Activated naive CD8-positive, alpha-beta T cell treated with anti-CD3 and anti-CD28 coated beads, Interleukin-2, amount 50 U/mL, for 24 hours (primary cell): ENCODE data around the gene TMEM187.
"Not testable (repeated sequence)": the region's sequence is repeated elsewhere in the genome, so short reads cannot be mapped to it uniquely, and the experiment has no call there.

Experiments used
- ATAC-seq: fragments of 150-1000 bp; cut with Tn5 transposase; one replicate; pipeline ENCODE4 v1.10.0; 2021
- DNase-seq: peaks from one replicate; pipeline ENCODE4 v3.0.0; 2021
- H3K27ac Mint-ChIP-seq: one replicate; pipeline ENCODE4 v1.8.0; 2021; ENCODE audit warnings: mild to moderate bottlenecking, mixed read lengths
- H3K27me3 Mint-ChIP-seq: one replicate; pipeline ENCODE4 v1.8.0; 2021; ENCODE audit warnings: mixed read lengths
- H3K36me3 Mint-ChIP-seq: one replicate; pipeline ENCODE4 v1.8.0; 2021; ENCODE audit warnings: low read depth, mixed read lengths
- H3K4me1 Mint-ChIP-seq: one replicate; pipeline ENCODE4 v1.8.0; 2021; ENCODE audit warnings: mixed read lengths
- H3K4me3 Mint-ChIP-seq: one replicate; pipeline ENCODE4 v1.8.0; 2021; ENCODE audit warnings: mild to moderate bottlenecking, moderate library complexity, mixed read lengths
- H3K9me3 Mint-ChIP-seq: one replicate; pipeline ENCODE4 v1.8.0; 2021; ENCODE audit warnings: mixed read lengths

TMEM187 gene

DNA sequence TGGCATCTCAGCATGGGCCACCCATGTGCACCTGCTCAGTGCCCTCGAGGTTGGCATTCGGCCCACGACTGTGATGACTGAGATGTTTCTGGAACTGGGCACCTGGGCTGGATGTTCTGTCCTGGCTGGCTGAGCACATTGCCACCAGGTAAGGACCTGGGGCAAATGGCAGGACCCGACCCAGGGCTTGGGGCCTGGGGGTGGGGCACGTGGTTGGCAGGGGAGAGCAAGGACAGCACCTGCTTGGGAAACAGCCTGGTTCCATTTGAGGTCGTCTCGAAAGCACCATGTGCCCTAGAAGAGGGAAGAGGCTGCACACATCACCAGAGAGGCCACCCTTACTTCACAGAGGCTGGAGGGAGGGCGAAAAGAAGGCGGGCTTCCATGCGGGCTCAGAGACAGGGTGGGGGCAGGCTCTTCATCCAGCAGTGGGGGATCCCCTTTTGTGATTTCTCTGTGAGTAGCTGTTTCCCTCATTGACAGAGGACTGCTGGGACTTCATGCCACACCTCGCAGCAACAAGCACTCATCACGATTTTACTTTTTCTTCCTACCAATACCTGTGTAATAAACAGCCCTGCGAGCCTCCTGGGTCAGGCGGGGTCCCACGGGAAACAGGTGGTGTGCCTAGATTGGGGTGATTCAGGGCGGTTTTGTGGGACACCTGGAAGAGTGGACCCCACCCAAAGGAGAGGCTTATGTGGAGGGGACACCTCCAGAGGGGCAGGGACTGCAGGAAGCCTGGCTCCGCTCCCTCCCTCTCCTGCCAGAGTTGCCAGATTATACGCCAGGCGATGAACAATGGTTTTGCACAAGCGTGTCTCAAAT, 12.0 kb downstream of the TMEM187 start:
- no peaks in the 10 kb centered on the region for H3K36me3 Mint-ChIP-seq
- peak overlapping the region; percentile 78 for H3K4me3 Mint-ChIP-seq
- DNase-seq, result peak; percentile 61
- H3K9me3 Mint-ChIP-seq, result no peaks in the 10 kb centered on the region
- peak; percentile 68 for ATAC-seq
- H3K27me3 Mint-ChIP-seq, result no peaks in the 10 kb centered on the region
- peaks cover 59% of the 10 kb centered on the region for H3K4me1 Mint-ChIP-seq
- H3K27ac Mint-ChIP-seq, result peak overlapping the region; percentile 93

DNA sequence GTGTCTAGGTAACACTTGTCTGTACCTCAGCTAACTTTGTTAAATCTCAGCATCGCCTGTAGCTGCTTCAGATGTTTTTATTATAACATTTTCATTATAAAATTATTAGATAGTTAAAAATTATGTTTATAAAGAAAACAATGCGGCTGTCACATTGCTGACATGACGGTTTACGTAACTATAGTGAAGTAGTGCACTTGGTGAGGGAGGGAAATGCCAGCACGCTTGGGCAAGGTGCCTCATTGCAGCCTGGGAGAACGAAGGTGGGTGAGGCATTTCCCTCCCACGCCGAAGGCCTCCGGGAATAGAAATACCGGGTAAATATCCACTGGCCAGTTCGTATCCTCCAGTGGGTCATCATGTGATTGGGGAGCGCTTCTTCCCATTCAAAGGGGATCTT, 15.9 kb downstream of the TMEM187 start:
- Mint-ChIP-seq H3K9me3 (no peaks in the 10 kb centered on the region), H3K4me1 (peaks cover 41% of the 10 kb centered on the region), H3K36me3 (no peaks in the 10 kb centered on the region), H3K4me3 (no peak overlapping the region), H3K27me3 (no peaks in the 10 kb centered on the region), H3K27ac (no peak overlapping the region)
- ATAC-seq, result no peak
- DNase-seq, result no peak

DNA sequence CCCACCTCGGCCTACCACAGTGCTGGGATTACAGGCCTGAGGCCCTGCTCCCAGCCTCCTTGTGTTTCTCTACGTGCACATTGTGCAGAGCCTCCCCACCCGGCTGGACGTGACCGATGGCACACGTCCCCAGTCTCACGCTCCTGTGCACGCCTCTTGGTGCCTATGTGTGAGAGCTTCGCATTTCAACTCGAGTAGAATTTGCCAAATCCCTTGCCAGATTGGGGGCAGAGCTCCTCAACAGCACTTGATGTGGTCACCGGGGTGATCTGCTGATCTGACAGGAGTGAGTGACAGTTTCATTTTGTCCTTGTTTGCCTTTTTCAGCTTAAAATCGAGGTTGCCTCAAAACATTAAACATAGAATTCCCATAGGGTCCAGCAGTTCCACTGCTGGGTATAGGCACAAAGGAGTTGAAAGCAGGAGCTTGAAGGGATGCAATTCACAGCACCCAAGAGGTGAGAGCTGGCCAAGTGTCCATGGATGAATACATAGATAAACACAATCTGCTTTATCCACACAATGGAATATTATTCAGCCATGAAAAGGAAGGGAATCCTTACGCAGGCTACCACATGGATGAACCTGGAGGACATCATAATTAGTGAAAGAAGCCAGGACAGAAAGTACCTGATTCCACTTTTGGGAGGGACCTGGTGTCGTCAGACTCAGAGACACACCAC, 17.6 kb downstream of the TMEM187 start:
- ATAC-seq, result peak; percentile 41
- H3K27me3 Mint-ChIP-seq, result no peaks in the 10 kb centered on the region
- peak overlapping the region; percentile 22 for H3K4me3 Mint-ChIP-seq

DNA sequence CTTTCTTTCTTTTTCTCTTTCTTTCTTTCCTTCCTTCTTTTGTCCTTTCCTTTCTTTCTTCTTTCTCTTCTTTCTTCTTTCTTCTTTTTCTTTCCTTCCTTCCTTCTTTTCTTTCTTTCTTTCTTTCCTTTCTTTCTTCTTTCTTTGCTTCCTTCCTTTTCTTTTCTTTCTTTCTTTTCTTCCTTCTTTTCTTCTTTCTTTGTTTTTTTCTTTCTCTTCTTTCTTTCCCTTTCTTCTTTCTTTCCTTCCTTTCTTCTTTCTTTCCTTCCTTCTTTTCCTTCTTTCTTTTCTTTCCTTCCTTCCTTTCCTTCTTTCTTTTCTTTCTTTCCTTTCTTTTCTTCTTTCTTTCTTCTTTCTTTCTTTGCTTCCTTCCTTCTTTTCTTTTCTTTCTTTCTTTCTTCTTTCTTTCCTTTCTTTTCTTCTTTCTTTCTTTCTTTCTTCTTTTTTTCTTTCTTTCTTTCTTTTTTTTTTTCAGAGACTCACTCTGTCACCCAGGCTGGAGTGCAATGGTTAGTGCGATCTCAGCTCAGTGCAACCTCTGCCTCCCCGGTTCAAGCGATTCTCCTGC, 18.5 kb downstream of the TMEM187 start:
- ATAC-seq, result no peak
- Mint-ChIP-seq H3K4me3 (no peak overlapping the region), H3K36me3 (no peaks in the 10 kb centered on the region)

More for the DNA sequence above, 17.6 kb downstream of the TMEM187 start:
- Mint-ChIP-seq H3K9me3 (no peaks in the 10 kb centered on the region), H3K36me3 (no peaks in the 10 kb centered on the region), H3K4me1 (peaks cover 26% of the 10 kb centered on the region), H3K27ac (peak overlapping the region; percentile 66)
- peak; percentile 31 for DNase-seq

DNA sequence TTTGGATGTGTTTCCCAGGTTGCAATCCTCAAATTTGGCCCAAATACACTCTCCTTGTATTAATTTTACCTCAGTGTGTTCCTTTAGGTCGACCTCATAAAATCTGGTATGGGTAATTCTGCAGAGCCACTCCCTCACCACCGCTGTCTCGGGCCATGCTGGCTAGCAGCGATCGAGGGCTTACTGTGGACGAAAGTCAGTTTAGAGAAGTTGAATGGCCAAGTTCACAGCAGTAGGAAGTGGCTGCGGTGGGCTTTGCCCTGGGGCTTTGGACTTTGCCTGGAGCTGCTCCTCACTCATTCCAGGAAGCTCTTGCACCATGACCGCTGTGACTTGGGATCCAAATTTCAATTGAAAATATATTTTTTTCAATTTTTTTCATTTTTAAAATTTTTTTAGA, 19.6 kb downstream of the TMEM187 start:
- H3K9me3 Mint-ChIP-seq, result no peaks in the 10 kb centered on the region
- no peak overlapping the region for H3K4me3 Mint-ChIP-seq
- no peak for ATAC-seq
- no peak overlapping the region for H3K27ac Mint-ChIP-seq
- no peaks in the 10 kb centered on the region for H3K36me3 Mint-ChIP-seq
- H3K4me1 Mint-ChIP-seq, result peaks cover 18% of the 10 kb centered on the region
- no peaks in the 10 kb centered on the region for H3K27me3 Mint-ChIP-seq
- DNase-seq, result no peak

More for the DNA sequence above, 18.5 kb downstream of the TMEM187 start:
- Mint-ChIP-seq H3K27ac (no peak overlapping the region), H3K27me3 (no peaks in the 10 kb centered on the region), H3K9me3 (no peaks in the 10 kb centered on the region), H3K4me1 (peaks cover 21% of the 10 kb centered on the region)
- DNase-seq, result no peak

DNA sequence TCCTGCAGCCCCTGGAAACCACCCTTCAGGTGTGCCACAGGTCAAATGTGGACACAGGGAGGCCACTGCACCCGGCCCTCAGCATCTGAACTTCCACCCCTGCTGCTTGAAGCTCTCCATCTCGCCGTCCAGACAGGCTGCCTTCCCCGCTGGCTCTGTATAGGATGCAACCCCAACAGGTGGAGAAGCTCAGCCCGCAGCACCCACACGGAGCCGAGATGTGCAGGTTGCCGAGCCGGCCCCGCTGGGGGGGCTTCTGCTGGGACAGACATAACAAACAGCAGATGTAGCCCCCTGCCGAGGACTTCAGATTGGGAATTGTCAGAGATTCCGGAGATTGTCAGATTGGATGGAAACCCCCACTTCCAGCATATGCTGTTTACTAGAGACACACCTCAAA, 20.5 kb downstream of the TMEM187 start:
- Mint-ChIP-seq H3K36me3 (no peaks in the 10 kb centered on the region), H3K27ac (no peak overlapping the region), H3K27me3 (no peaks in the 10 kb centered on the region), H3K9me3 (no peaks in the 10 kb centered on the region), H3K4me1 (peaks cover 18% of the 10 kb centered on the region), H3K4me3 (no peak overlapping the region)
- no peak for ATAC-seq
- DNase-seq, result no peak

DNA sequence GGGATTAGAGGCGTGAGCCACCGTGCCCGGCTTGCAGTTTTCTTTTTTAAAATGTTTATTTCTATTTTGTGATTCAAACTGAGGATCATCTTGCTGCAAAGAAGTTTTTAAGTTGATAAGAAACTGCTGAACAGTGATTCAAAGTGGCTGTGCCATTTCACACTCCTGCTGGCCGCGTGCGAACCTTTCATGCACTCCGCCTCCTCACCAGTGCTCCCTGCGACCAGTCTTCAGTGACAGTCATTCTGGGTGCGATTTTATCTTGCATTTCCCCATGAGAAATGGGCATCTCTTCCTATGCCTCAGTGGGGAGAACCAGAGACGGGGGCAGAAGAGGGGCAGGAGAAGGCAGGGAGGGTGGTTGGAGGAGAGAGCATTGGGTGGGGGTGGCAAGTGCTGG, 21.4 kb downstream of the TMEM187 start:
- Mint-ChIP-seq H3K9me3 (no peaks in the 10 kb centered on the region), H3K4me1 (peaks cover 18% of the 10 kb centered on the region), H3K27ac (no peak overlapping the region), H3K4me3 (no peak overlapping the region), H3K36me3 (no peaks in the 10 kb centered on the region), H3K27me3 (no peaks in the 10 kb centered on the region)
- no peak for DNase-seq
- no peak for ATAC-seq

DNA sequence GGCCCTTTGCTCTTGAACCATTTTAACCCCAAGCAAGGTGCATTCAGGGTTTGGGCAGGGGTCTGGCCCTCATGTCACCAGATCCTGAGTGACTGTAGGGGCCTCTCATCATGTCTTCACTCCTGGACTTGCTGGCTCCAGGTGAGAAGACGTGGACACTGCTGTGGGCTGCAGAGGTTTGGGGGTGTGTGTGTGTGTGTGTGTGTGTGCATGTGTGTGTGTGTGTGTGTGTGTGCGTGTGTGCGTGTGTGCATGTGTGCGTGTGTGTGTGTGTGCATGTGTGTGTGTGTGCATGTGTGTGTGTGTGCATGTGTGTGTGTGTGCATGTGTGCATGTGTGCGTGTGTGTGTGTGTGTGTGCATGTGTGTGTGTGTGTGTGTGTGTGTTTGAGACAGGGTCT, 21.8 kb downstream of the TMEM187 start:
- not testable (repeated sequence) for H3K36me3 Mint-ChIP-seq, DNase-seq, ATAC-seq, H3K27me3 Mint-ChIP-seq, H3K9me3 Mint-ChIP-seq, H3K4me3 Mint-ChIP-seq, H3K27ac Mint-ChIP-seq
- H3K4me1 Mint-ChIP-seq, result peaks cover 16% of the 10 kb centered on the region

DNA sequence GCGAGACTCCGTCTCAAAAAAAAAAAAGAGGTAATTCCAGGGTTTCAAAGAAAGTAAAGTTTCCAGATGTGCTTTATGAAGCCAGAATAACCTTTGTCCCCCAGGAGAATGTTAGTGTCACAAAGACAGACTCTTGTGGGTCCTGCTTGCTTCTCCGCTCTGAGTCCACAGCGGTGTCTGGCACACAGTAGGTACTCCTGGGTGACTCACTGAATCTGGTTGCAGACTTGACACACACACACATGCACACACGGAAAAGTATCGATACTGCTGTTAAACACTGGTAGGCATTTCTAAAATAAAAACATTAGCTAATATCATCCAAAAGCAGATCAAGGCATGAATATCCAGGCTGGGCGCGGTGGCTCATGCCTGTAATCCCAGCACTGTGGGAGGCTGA, 22.9 kb downstream of the TMEM187 start:
- no peak overlapping the region for H3K4me3 Mint-ChIP-seq
- ATAC-seq (no peak), DNase-seq (no peak)
- H3K36me3 Mint-ChIP-seq, result no peaks in the 10 kb centered on the region
- H3K9me3 Mint-ChIP-seq, result no peaks in the 10 kb centered on the region
- peaks cover 7% of the 10 kb centered on the region for H3K4me1 Mint-ChIP-seq
- H3K27me3 Mint-ChIP-seq, result no peaks in the 10 kb centered on the region
- H3K27ac Mint-ChIP-seq, result no peak overlapping the region

DNA sequence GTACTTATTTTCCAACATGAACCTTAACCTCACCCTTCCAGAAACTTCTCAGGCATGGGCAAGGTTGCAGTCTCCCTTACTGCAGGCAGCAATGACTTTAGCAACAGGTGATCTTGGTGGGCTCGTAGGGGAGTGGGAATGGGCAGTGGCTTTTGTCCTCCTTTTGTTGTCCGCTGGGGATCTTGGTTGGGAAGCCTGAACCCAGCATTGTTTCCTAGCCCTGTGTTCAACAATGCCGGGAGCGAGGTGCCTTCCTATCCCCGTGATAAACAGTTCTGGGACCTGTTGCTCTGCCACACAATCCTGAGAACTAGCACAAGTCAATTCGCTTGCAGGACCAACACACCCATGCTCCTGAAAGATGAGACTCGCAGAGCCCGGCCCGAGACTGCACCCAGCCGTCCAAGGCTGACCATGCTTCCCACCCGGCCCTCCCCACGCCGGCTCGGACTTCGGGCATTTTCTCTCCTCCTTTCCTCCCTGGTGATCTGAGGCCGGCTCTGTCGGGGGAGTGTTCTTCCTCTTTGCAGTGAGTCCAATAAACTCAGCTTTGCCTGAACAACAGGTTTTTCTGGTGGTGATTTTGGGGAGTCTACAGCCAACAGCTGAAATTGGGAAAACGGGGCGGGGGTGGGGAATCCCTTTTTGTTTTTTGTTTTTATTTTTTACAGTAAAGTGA, 26.9 kb downstream of the TMEM187 start:
- DNase-seq, result no peak
- ATAC-seq, result no peak
- Mint-ChIP-seq H3K27ac (no peak overlapping the region), H3K9me3 (no peaks in the 10 kb centered on the region), H3K4me3 (no peak overlapping the region), H3K4me1 (peaks cover 16% of the 10 kb centered on the region), H3K27me3 (no peaks in the 10 kb centered on the region), H3K36me3 (peaks cover 2% of the 10 kb centered on the region)

DNA sequence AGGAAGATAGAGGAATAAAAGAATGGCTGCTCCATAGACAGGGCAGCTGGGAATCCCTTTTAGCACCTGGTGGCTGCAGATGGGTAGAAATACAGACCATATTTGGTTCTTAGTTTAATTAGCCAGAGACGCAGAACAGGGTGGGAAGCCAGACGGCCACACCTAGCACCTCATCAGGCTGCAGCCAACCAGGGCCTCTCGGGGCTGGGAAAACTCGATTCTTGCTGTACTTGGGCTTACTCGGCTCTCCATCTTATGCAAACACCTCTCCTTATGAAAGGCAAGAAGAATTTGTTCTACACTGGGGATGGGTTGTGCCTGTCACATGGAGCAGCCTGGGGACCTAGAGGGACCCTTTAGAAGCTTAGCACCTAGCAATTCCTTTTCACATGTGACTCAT, 27.5 kb downstream of the TMEM187 start:
- DNase-seq, result no peak
- H3K9me3 Mint-ChIP-seq, result no peaks in the 10 kb centered on the region
- no peak overlapping the region for H3K4me3 Mint-ChIP-seq
- no peak overlapping the region for H3K27ac Mint-ChIP-seq
- peaks cover 16% of the 10 kb centered on the region for H3K4me1 Mint-ChIP-seq
- no peaks in the 10 kb centered on the region for H3K27me3 Mint-ChIP-seq
- no peak for ATAC-seq
- H3K36me3 Mint-ChIP-seq, result peaks cover 2% of the 10 kb centered on the region

DNA sequence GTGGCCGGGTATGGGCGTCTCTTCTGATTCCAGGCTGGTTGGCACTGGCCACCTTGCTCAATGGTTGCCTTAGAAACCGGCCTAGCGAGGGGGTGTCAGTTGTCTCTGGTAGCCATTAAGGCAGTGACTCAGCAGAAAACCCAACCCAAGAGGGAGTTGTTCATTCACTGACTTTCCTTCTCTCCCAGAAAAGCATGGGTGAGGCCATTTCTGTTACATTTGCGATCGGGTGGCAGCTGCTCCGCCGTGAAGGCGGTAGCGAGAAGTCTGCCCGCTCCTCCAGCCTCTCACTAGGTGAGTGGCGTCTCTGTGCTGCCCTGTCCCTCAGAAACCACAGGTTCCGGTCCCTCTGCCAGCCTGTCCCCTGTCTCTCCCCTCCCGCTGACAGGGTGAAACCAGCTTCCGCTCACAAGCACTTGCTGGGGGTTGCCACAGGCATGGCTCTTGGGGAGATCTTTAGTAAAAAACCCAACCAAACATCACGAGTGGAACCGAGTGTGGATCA, 29.7 kb downstream of the TMEM187 start:
- peak; percentile 86 for ATAC-seq
- Mint-ChIP-seq H3K9me3 (no peaks in the 10 kb centered on the region), H3K4me3 (peak overlapping the region; percentile 50), H3K27ac (peak overlapping the region; percentile 86), H3K36me3 (peaks cover 8% of the 10 kb centered on the region), H3K27me3 (no peaks in the 10 kb centered on the region), H3K4me1 (peaks cover 16% of the 10 kb centered on the region)
- DNase-seq, result peak; percentile 50

DNA sequence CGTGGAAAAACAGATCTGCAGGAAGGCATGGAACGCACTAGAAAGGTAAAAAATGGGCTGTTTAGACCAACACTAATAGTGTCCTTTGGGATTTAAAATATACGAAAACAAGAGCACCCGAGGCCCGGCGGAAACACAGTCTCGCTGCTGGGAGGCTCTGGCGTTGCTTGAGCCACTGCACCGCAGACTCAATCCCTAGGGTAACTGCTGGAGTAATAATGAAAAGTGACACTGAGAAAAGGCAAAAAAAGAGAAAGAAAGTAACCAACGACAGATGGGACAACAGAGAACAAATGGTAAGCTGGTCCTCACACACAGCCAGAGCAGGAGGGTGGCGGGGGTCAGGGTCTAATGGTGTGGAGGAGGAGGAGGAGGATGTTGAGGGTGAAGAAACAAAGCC, 31.8 kb downstream of the TMEM187 start:
- Mint-ChIP-seq H3K4me1 (peaks cover 28% of the 10 kb centered on the region), H3K27me3 (no peaks in the 10 kb centered on the region), H3K27ac (no peak overlapping the region), H3K4me3 (no peak overlapping the region), H3K9me3 (no peaks in the 10 kb centered on the region), H3K36me3 (peaks cover 16% of the 10 kb centered on the region)
- DNase-seq (no peak), ATAC-seq (no peak)

DNA sequence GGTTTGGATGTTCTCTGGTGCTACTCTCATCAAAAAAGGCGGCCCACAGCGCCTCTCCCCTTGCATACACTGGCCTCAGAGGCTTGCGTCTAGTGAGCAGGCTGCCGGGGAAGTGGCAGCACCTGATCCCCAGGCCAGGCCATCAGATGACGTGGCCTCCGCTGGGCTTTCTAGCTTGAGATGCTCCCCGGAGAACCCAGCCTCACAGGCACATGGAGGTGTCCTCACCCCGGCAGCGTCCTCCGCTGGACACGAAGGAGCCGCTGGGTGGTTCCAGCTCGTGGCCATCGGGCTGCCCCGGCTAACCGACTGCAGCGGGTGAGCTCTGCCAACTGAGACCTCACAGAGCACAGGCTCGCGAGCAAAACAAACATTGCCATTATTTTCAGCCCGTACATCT, 34.4 kb downstream of the TMEM187 start:
- DNase-seq (no peak), ATAC-seq (no peak)
- H3K27ac Mint-ChIP-seq, result peak overlapping the region; percentile 58
- H3K9me3 Mint-ChIP-seq, result no peaks in the 10 kb centered on the region
- H3K36me3 Mint-ChIP-seq, result peaks cover 18% of the 10 kb centered on the region
- no peaks in the 10 kb centered on the region for H3K27me3 Mint-ChIP-seq
- H3K4me1 Mint-ChIP-seq, result peaks cover 26% of the 10 kb centered on the region
- no peak overlapping the region for H3K4me3 Mint-ChIP-seq
